GM12878 (cell line): ENCODE measurements around the gene ETV3L. TPM values are rescaled to one million over a fixed set of nuclear protein-coding genes. Genes with fewer than 3 reads are reported as not detected.
"Not testable (repeated sequence)": the region's sequence is repeated elsewhere in the genome, so short reads cannot be mapped to it uniquely, and the experiment has no call there.

Experiments
- ATAC-seq: fragments of 200-7000 bp; cut with Tn5 transposase; 3 replicates; pipeline ENCODE4 v1.9.1; 2020; ENCODE audit warnings: mild to moderate bottlenecking, moderate library complexity
- BruUV-seq: library from RNA; stranded (reverse); fragments of 400-500 nt; replicated peaks from 2 replicates; lab custom pipeline; 2021; lab: Mats Ljungman, UMichigan
- CTCF ChIA-PET: fragments of 300-600 bp; sonication (Branson Sonifier 250); formaldehyde crosslinking; extraction: SDS; loops from one replicate; lab custom pipeline; 2021; ENCODE audit warnings: inconsistent platforms; lab: Yijun Ruan, JAX
- POLR2A ChIA-PET: fragments of 350-600 bp; formaldehyde crosslinking; extraction: SDS; loops from one replicate; lab custom pipeline; 2021; ENCODE audit warnings: inconsistent platforms; lab: Charles Lee
- RAD21 ChIA-PET: fragments of 300-600 bp; sonication (Branson Sonifier 250); formaldehyde crosslinking; loops from one replicate; lab custom pipeline; 2023; ENCODE audit warnings: antibody characterized with exemption; ENCODE audit not compliant: unreplicated experiment; lab: Charles Lee
- SMC1A ChIA-PET: fragments of 300-600 bp; sonication (Branson Sonifier 250); formaldehyde crosslinking; loops from one replicate; lab custom pipeline; 2023; ENCODE audit not compliant: unreplicated experiment, uncharacterized antibody; lab: Charles Lee
- DNase-seq: peaks from one replicate; pipeline ENCODE4 v3.0.0-alpha.2; 2011; ENCODE audit warnings: low read depth, low spot score
- FAIRE-seq: peaks from 3 replicates; lab custom pipeline; 2011; peaks lifted over from hg19 to GRCh38; lab: Jason Lieb, UNC
- H2AFZ ChIP-seq: 2 replicates; pipeline ENCODE4 v1.6.0; 2011; ENCODE audit warnings: low read depth, low read length, control low read depth; ENCODE audit not compliant: control insufficient read depth
- H3K27ac ChIP-seq: 2 replicates; pipeline ENCODE4 v1.5.1; 2011; ENCODE audit warnings: control low read depth; ENCODE audit not compliant: control insufficient read depth, insufficient read depth
- H3K27me3 ChIP-seq, 2 experiments: replicated peaks in 1 of 2; 2 replicates each; pipeline versions ENCODE4 v1.6.0 to v1.6.1; 2011; ENCODE audit warnings: low read length in 1 of 2; ENCODE audit not compliant: control insufficient read depth in 2 of 2, insufficient read depth in 2 of 2
- H3K36me3 ChIP-seq, 2 experiments: 2 replicates each; pipeline ENCODE4 v1.5.1; 2011; ENCODE audit warnings: low read length in 1 of 2; ENCODE audit not compliant: control insufficient read depth in 2 of 2, insufficient read depth in 2 of 2
- H3K4me1 ChIP-seq: 2 replicates; pipeline ENCODE4 v1.6.1; 2011; ENCODE audit warnings: mild to moderate bottlenecking, low read length, moderate library complexity, mixed read lengths; ENCODE audit not compliant: control insufficient read depth, insufficient read depth
- H3K4me2 ChIP-seq: 2 replicates; pipeline ENCODE4 v1.6.0; 2011; ENCODE audit warnings: control low read depth; ENCODE audit not compliant: control insufficient read depth, insufficient read depth
- H3K4me3 ChIP-seq: fragments of 200-600 bp; sonication (generic); 2 replicates; pipeline ENCODE4 v1.5.1; 2016
- H3K79me2 ChIP-seq: 2 replicates; pipeline ENCODE4 v1.6.0; 2011; ENCODE audit warnings: low read length; ENCODE audit not compliant: control insufficient read depth, insufficient read depth
- H3K9ac ChIP-seq: 2 replicates; pipeline ENCODE4 v1.8.0; 2011; ENCODE audit warnings: low read length, control low read depth, mixed read lengths; ENCODE audit not compliant: control insufficient read depth, insufficient read depth
- H3K9me3 ChIP-seq: replicated peaks from 3 replicates; pipeline ENCODE4 v1.5.1; 2011; ENCODE audit warnings: mild to moderate bottlenecking, low read length; ENCODE audit not compliant: control insufficient read depth, insufficient read depth
- H4K20me1 ChIP-seq: 2 replicates; pipeline ENCODE4 v1.6.0; 2011; ENCODE audit not compliant: control insufficient read depth, insufficient read depth
- ATF7 ChIP-seq: fragments of 450-650 bp; IDR thresholded peaks from 2 replicates; pipeline ENCODE4 v1.6.1; 2016; ENCODE audit warnings: low read depth, mild to moderate bottlenecking
- BACH1 ChIP-seq: fragments of 450-650 bp; IDR thresholded peaks from 2 replicates; pipeline ENCODE4 v1.6.1; 2017; ENCODE audit warnings: mild to moderate bottlenecking, borderline replicate concordance
- BHLHE40 ChIP-seq, 2 experiments: fragments of 450-650 bp in 1 of 2; IDR thresholded peaks; 2 replicates each; pipeline ENCODE4 v1.6.1; 2011 to 2017; ENCODE audit warnings: low read depth in 2 of 2, borderline replicate concordance in 1 of 2, improper control_type of control experiment in 1 of 2, low read length in 1 of 2, mild to moderate bottlenecking in 1 of 2
- BMI1 ChIP-seq: fragments of 450-650 bp; IDR thresholded peaks from 2 replicates; pipeline ENCODE4 v1.6.1; 2016; ENCODE audit warnings: mild to moderate bottlenecking, moderate library complexity, borderline replicate concordance
- DPF2 ChIP-seq: fragments of 450-650 bp; IDR thresholded peaks from 2 replicates; pipeline ENCODE4 v1.6.1; 2017; ENCODE audit warnings: mild to moderate bottlenecking
- GATAD2B ChIP-seq: fragments of 450-650 bp; conservative IDR thresholded peaks from 2 replicates; pipeline ENCODE4 v1.6.1; 2017; ENCODE audit warnings: low read depth, mild to moderate bottlenecking, moderate library complexity
- IKZF1 ChIP-seq: fragments of 450-650 bp; conservative IDR thresholded peaks from 2 replicates; pipeline ENCODE4 v1.6.1; 2017; ENCODE audit warnings: antibody characterized with exemption, mild to moderate bottlenecking
- IKZF2 ChIP-seq, 2 experiments: fragments of 450-650 bp; IDR thresholded peaks; 2 replicates each; pipeline ENCODE4 v1.6.1; 2017; ENCODE audit warnings: mild to moderate bottlenecking in 2 of 2, moderate library complexity in 2 of 2
- IRF4 ChIP-seq: IDR thresholded peaks from 2 replicates; pipeline ENCODE4 v1.6.1; 2011; ENCODE audit warnings: low read depth, low read length
- MEF2B ChIP-seq: fragments of 450-650 bp; IDR thresholded peaks from 2 replicates; pipeline ENCODE4 v1.6.1; 2018; ENCODE audit warnings: mild to moderate bottlenecking, moderate library complexity; ENCODE audit not compliant: partially characterized antibody, poor library complexity, severe bottlenecking
- MTA2 ChIP-seq: fragments of 450-650 bp; IDR thresholded peaks from 2 replicates; pipeline ENCODE4 v1.6.1; 2016; ENCODE audit warnings: low read depth, mild to moderate bottlenecking, moderate library complexity
- NBN ChIP-seq: fragments of 450-650 bp; IDR thresholded peaks from 2 replicates; pipeline ENCODE4 v1.6.1; 2016
- SPI1 ChIP-seq: IDR thresholded peaks from 2 replicates; pipeline ENCODE4 v1.6.1; 2011; ENCODE audit warnings: low read depth, mild to moderate bottlenecking, low read length, moderate library complexity, borderline replicate concordance; ENCODE audit not compliant: insufficient read depth
- WGBS: methylation state at CpG from one replicate; pipeline ENCODE4 v1.1.6; 2016; ENCODE audit warnings: low lambda C conversion rate; ENCODE audit not compliant: insufficient replicate concordance, insufficient coverage; ENCODE audit errors: missing lambda C conversion rate; 5-methylcytosine and 5-hydroxymethylcytosine counted together
- in situ Hi-C: fragments of 300-500 bp; cut with MboI; formaldehyde crosslinking; loops from 9 replicates; pipeline ENCODE4 v1.14.3; 2018; ENCODE audit warnings: mixed read lengths
- intact Hi-C: fragments of 100-400 bp; cut with micrococcal nuclease; formaldehyde crosslinking; loops from one replicate; pipeline ENCODE4 v1.14.2; 2022; ENCODE audit not compliant: unreplicated experiment
- polyA plus RNA-seq, 11 experiments: library from polyadenylated mRNA; depleted of rRNA in 4 of 11; unstranded in 6 of 11; stranded (reverse) in 5 of 11; fragments of >200 nt; fragmentation: Nextera tagmentation in 4 of 11; fragmentation: Illumina TruSeq in 1 of 11; extraction: Ambion mirVana in 4 of 11; extraction: Trizol in 1 of 11; gene quantifications; 1 replicate in 1 of 11; 2 replicates in 10 of 11; pipeline versions ENCODE4 v1.2.1 to v1.2.3, GENCODE V29; 2011 to 2016; ENCODE audit warnings: inconsistent platforms in 2 of 11, missing spikeins in 2 of 11, low read depth in 1 of 11
- total RNA-seq, 4 experiments: library from RNA; depleted of rRNA in 3 of 4; stranded (reverse); fragments of >200 nt in 3 of 4; fragmentation: Illumina TruSeq in 1 of 4; extraction: Trizol in 1 of 4; gene quantifications; 2 replicates each; pipeline versions ENCODE4 v1.2.1 to v1.2.3, GENCODE V29; 2013 to 2021
- TF ChIP-seq, protein P1 (sequence below): fragments of 450-650 bp; IDR thresholded peaks from 2 replicates; pipeline ENCODE4 v1.6.1; 2017; ENCODE audit warnings: mild to moderate bottlenecking, moderate library complexity
- TF ChIP-seq, protein P2 (sequence below): fragments of 450-650 bp; IDR thresholded peaks from 2 replicates; pipeline ENCODE4 v1.6.1; 2017; ENCODE audit warnings: low read depth, mild to moderate bottlenecking, moderate library complexity
- TF ChIP-seq, protein P3 (sequence below): fragments of 450-650 bp; IDR thresholded peaks from 2 replicates; pipeline ENCODE4 v1.6.1; 2017; ENCODE audit warnings: mild to moderate bottlenecking, low read depth, inconsistent platforms; ENCODE audit not compliant: poor library complexity, severe bottlenecking

The ETV3L gene
- total and polyA plus RNA-seq, 10 of the 15 experiments (the other 5 are each of a cell fraction or from before 2014, with no cell fraction given), result 0.03 to 1.3 (median 0.44) TPM

DNA sequence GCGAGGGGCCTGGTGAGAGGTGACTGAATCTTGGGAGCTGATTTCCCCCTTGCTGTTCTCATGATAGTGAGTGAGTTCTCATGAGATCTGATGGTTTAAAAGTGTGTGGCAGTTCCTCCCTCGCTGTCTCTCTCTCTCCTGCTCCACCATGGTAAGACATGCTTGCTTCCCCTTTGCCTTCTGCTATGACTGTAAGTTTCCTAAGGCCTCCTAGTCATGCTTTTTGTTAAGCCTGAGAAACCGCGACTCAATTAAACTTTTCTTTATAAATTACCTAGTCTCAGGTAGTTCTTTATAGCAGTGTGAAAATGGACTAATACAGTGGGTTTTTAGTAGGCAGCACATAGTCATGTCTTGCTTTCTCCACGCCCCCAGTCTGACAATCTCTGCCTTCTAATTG lies 43.9 kb downstream of the ETV3L start:
- intact Hi-C loops, DNase-seq, H3K79me2 ChIP-seq, FAIRE-seq, H4K20me1 ChIP-seq, H3K36me3 ChIP-seq, H3K9ac ChIP-seq, RAD21 ChIA-PET, in situ Hi-C loops, H3K9me3 ChIP-seq, H3K4me2 ChIP-seq, H3K4me3 ChIP-seq, H3K27ac ChIP-seq, SMC1A ChIA-PET, CTCF ChIA-PET, POLR2A ChIA-PET, BruUV-seq, H2AFZ ChIP-seq, H3K27me3 ChIP-seq, H3K4me1 ChIP-seq: not testable (repeated sequence)
- TF ChIP-seq GATAD2B (peak; percentile 39; the same call in 1 of the 2 replicates), ATF7 (peak; percentile 61), SPI1 (peak; percentile 57; the same call in 1 of the 2 replicates), IRF4 (0 out of 2 replicates have a peak, but pooled peaks have one; percentile 29), MEF2B (peak; percentile 58), IKZF1 (peak; percentile 68), BMI1 (peak; percentile 36; the same call in 1 of the 2 replicates), IKZF2 (IDR thresholded peaks at IDR 0.05) (peak; percentile 53 to 67; a peak in 2 of 4 replicates), BACH1 (peak; percentile 75; the same call in 1 of the 2 replicates), DPF2 (peak; percentile 71), MTA2 (peak; percentile 90), BHLHE40 (IDR thresholded peaks at IDR 0.05; ENCODE audit: borderline replicate concordance in 1 of 2, low read depth in 2 of 2, low read length in 1 of 2) (peak in 1 of 2 experiments; percentile 64; a peak in 1 of 4 replicates), NBN (peak; percentile 71)
- TF ChIP-seq, protein P1, sequence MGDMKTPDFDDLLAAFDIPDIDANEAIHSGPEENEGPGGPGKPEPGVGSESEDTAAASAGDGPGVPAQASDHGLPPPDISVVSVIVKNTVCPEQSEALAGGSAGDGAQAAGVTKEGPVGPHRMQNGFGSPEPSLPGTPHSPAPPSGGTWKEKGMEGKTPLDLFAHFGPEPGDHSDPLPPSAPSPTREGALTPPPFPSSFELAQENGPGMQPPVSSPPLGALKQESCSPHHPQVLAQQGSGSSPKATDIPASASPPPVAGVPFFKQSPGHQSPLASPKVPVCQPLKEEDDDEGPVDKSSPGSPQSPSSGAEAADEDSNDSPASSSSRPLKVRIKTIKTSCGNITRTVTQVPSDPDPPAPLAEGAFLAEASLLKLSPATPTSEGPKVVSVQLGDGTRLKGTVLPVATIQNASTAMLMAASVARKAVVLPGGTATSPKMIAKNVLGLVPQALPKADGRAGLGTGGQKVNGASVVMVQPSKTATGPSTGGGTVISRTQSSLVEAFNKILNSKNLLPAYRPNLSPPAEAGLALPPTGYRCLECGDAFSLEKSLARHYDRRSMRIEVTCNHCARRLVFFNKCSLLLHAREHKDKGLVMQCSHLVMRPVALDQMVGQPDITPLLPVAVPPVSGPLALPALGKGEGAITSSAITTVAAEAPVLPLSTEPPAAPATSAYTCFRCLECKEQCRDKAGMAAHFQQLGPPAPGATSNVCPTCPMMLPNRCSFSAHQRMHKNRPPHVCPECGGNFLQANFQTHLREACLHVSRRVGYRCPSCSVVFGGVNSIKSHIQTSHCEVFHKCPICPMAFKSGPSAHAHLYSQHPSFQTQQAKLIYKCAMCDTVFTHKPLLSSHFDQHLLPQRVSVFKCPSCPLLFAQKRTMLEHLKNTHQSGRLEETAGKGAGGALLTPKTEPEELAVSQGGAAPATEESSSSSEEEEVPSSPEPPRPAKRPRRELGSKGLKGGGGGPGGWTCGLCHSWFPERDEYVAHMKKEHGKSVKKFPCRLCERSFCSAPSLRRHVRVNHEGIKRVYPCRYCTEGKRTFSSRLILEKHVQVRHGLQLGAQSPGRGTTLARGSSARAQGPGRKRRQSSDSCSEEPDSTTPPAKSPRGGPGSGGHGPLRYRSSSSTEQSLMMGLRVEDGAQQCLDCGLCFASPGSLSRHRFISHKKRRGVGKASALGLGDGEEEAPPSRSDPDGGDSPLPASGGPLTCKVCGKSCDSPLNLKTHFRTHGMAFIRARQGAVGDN, result peak; percentile 27; the same call in 1 of the 2 replicates
- TF ChIP-seq, protein P2, sequence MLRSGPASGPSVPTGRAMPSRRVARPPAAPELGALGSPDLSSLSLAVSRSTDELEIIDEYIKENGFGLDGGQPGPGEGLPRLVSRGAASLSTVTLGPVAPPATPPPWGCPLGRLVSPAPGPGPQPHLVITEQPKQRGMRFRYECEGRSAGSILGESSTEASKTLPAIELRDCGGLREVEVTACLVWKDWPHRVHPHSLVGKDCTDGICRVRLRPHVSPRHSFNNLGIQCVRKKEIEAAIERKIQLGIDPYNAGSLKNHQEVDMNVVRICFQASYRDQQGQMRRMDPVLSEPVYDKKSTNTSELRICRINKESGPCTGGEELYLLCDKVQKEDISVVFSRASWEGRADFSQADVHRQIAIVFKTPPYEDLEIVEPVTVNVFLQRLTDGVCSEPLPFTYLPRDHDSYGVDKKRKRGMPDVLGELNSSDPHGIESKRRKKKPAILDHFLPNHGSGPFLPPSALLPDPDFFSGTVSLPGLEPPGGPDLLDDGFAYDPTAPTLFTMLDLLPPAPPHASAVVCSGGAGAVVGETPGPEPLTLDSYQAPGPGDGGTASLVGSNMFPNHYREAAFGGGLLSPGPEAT, result peak; percentile 61; the same call in 1 of the 2 replicates
- TF ChIP-seq, protein P3, sequence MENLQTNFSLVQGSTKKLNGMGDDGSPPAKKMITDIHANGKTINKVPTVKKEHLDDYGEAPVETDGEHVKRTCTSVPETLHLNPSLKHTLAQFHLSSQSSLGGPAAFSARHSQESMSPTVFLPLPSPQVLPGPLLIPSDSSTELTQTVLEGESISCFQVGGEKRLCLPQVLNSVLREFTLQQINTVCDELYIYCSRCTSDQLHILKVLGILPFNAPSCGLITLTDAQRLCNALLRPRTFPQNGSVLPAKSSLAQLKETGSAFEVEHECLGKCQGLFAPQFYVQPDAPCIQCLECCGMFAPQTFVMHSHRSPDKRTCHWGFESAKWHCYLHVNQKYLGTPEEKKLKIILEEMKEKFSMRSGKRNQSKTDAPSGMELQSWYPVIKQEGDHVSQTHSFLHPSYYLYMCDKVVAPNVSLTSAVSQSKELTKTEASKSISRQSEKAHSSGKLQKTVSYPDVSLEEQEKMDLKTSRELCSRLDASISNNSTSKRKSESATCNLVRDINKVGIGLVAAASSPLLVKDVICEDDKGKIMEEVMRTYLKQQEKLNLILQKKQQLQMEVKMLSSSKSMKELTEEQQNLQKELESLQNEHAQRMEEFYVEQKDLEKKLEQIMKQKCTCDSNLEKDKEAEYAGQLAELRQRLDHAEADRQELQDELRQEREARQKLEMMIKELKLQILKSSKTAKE, result peak; percentile 84
- 24% methylated on average over 5 of the region's 5 CpGs for WGBS
- ATAC-seq, result peak; percentile 65
